GM19240 (cell line): ENCODE measurements around the gene RPS15.

ENCODE experiments used
- DNase-seq: peaks from one replicate; pipeline ENCODE4 v3.0.0; 2011; ENCODE audit warnings: low spot score; ENCODE audit not compliant: insufficient read length

The RPS15 gene

DNA sequence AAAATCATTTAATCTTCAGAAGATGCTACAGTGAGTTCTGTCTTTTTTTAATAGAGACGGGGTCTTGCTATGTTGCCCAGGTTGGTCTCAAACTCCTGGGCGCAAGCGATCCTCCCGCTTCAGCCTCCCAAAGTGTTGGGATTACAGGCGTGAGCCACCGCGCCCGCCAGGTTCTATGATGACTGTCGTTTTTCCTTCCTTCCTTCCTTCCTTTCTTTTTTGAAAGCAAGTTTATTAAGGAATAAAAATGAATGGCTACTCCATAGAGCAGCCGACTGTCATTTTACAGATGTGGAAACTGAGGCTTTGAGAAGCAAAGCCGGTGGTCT, 36.3 kb upstream of the RPS15 start:
- no peak for DNase-seq

DNA sequence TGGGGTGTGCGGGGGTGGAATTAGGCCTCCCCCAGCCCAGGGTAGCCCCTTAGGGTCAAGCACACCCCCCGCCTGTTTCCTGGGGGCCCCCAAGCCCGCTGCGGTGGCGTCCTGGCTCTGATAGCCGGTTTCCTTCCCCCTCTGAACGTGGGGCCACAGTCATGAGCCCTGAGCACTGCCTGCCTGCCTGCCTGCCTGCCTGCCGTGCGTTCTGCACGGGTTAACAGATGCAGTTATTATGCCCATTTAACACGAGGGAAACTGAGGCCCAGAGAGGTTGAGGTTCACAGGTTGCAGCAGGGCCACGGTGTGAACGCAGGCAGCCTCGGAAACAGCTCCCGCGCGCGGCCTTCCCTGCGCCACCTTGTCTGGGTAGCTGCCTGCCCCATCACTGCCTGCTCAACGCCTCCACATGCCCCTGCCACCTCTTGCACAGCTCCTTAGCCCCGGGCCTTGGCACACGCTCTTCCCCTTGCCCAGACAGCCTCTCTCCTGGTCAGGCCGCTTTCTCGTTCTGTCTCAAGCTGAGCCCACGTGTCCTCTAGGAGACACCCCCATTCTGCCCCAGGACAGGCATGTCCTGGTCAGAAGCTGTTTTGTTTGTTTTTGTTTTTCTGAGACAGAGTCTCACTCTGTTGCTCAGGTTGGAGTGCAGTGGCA, 35.7 kb upstream of the RPS15 start:
- no peak for DNase-seq

DNA sequence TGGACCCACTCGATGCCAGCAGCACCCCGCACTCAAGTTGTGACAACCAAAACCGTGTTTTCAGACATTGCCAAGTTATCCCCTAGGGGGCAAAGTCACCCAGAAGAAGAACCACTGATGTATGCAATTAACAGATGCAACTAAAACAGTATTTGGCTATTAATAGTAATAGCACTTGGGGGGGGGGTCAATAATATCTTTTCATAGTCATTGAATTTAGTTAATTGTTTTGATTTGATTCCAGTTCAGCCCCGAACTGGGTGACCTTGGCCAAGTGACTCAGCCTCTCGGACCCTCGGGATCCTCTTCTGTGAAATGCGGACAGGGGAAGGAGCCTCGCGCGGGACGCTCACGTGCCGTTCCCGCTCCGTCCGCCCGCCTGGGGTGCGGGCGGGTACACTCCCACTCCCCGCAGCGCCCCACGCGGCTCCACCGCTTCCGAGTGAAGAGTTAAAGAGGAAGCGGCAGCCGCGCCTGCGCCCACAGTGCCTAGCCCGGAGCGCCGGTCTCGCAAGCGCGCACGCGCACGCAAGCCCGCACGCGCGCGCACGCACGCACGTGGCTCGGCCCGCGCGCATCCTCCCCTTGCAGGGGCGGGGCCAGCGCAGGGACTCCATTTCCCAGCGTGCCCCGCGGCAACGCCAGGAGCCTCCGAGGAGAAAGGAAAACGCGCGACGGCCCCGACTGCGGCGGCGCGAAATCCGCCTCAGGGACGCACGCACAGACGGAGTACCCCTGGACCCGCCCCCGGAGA, 31.2 kb upstream of the RPS15 start:
- peak; percentile 97 for DNase-seq

- DNase-seq = no peak
Observed at GRCh38 chr19:1407528-1408299, 30.5 kb upstream of the RPS15 start, which contains the start of gene DAZAP1. TSS of gene DAZAP1 (plus strand) at chr19:1407586. CDS start at chr19:1407774, 188 bp downstream.

- DNase-seq = peak; percentile 53
Observed at GRCh38 chr19:1408300-1409203, 29.6 kb upstream of the RPS15 start.

DNA sequence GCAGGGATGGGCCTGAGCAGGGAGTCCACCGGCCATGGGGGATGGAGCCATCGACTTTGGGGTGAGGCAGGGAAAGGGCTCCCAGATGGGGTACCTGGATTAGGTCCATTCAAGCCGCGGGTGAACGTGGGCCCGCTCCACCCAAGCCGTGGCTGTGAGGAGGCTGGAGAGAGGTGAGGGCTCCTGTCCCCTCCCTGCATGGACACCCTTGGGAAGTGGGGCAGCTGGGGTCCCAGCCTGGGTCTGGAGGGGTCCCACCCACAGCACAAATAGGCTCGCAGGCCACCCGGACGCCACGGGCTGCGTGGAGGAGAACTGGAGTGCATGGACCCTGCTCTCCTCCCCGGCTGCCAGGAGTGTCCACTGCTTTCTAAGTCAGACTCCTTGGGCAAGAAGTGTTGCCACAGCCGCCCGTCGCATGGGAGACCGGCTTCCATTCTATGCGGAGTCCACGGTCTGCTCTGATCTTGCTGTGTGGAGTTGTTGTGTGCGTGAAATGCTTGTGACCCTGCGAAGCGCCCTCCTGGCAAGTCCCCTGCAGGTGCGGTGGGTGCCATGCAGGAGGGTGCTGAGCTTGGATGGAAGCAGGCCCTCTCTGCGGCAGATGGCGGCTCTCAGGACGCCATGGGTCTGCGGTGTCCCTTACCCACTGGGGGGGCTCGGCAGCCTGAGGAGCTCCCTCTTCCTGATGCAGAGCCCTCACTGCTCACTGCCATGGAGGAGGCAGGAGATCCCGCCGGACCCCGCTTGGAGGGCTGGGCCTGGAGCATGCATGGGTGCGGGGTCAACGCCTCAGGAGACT, 28.8 kb upstream of the RPS15 start:
- no peak for DNase-seq

- DNase-seq = no peak
Observed at GRCh38 chr19:1410136-1410786, 27.9 kb upstream of the RPS15 start.

DNA sequence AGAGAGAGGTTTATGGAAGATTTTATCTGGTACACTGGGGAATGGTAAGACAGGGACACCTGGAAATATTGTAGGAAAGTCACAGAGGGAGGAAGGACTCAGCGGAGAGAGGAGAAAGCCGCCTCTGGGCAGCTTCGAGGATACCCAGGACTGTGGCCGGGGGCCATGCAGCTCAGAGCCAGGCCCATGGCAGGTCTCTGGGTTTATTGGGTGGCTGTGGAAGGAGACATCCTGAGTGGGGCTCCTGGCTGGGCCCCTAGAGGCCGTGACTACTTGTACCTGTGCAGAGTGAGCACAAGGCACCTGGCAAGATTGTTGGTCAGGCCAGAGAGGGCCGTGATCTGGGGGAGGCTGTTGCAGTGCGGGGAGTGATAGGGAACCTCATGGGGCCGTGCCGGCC, 27.4 kb upstream of the RPS15 start:
- DNase-seq = no peak

DNA sequence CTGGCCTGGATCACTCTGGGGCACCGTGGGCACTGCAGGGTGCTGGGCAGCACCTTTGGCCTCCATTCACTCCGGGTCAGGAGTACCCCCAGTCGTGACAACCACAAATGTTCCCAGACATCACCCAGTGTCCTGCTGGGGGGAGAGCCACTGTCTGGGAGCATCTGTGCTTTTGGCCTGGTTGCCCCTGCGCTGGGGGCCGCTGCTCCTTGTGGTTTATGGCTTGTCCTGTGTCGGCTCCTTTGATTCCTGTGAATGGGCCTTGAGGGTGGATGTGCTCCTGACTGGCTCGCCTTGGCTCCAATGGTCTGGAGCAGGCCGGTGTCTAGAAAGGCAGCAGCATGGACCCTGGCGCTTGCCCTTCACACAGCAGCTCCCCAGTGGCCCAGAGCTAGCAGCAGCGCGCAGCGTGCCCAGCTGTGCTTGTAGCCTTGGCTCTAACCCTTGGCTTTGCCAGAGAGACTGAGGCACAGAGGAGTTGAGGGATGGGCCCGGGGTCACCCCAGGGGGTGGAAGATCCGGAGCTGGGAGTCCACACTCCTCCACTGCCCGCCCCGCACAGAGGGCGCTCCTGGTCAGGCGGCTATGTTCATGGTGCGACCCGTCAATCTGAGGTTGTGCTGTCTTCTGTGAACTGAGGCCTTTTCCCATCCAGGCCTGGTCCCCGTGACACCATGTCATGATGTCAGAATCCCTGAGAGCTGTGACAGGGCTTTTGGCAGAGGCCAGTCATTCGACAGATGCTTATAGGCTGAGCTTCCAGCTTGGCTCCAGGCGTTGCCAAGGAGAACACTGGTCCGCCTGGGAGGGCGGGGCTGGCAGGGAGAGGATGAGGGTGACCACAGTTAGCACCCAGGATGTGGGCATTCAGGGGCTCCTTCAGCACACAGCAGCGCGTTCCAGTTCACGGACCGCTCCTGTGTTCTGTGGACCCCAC, 26.7 kb upstream of the RPS15 start:
- no peak for DNase-seq

DNA sequence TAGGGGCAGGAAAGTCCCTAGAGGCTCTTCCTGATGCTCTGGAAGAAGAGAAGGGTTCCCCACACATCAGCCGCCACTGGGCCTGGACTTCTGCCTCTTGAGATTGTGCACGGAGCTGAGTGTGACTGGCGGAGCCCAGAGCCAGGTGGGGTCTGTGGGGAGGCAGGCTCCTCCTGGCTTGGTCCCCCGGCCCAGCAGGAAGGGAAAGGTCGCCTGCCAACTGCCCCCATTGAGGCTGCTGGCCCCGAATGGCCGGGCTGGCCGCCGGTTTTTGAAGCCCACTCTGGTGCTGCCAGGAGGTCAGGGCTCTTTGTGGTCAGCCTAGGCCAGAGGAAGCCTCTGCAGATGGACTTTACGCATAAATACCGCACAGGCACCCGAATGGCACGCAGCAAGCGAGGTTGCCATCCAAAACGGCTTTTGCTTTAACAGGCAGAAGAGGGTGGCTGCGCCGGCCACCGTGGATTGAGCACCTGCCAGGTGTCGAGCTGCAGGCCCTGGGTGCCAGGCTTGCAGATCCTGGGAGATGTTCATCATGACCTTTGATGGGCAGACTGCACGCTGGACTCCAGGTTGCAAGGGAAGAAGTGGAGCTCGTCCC, 25.8 kb upstream of the RPS15 start:
- DNase-seq = no peak

- no peak for DNase-seq
Observed at GRCh38 chr19:1412995-1413800, 25.0 kb upstream of the RPS15 start.

GRCh38 chr19:1416014-1416841, 22.0 kb upstream of the RPS15 start:
- DNase-seq = no peak

DNA sequence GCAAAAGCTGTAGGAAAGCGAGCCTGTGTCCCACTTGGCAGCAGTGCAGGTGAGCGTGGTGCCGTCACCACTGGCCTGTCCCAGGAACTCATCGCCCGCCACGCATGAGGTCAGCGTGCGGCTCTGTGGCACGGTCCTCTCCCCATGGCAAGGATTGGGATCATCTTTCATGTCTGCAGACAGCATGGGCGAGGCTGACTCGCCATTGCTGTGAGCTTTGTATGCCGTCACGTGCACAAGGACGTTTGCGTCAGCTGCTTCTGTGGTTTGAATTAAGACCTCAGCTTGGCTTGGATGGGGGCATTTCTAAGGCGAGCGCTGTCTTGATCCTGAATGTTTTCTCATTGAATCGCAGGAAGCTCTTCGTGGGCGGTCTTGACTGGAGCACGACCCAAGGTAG, 21.1 kb upstream of the RPS15 start:
- no peak for DNase-seq

- no peak for DNase-seq
Observed at GRCh38 chr19:1417681-1418495, 20.3 kb upstream of the RPS15 start.

- DNase-seq = no peak
Observed at GRCh38 chr19:1418496-1418775, 19.8 kb upstream of the RPS15 start.
